ENCODE data around the gene C6orf141.

Gene C6orf141

DNA sequence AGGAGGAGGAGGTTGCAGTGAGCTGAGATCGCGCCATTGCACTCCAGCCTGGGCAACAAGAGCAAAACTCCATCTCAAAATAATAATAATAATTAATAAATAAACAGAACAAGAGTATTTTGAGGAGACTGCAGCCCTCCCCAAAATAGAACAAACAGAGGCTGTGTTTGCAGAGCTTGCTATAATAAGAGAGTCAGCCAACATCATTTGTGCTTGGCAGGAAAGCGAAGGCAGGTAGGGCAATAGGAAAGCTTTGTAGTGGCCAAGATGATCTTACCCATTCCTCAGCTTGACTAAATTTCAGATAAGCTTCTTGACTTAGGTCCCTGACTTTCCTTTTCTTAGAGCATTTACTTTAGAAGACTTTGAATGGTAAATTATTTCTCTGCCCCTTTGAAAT lies 6.7 kb downstream of the C6orf141 start:
- Histone ChIP-seq H3K9ac (ENCODE audit: low read depth, low read length, poor library complexity, severe bottlenecking) (no peak overlapping the region), H4K20me1 (ENCODE audit: insufficient read depth, low read length, poor library complexity, severe bottlenecking) (no peaks in the 10 kb centered on the region), H3K4me2 (ENCODE audit: low read depth, low read length, poor library complexity, severe bottlenecking) (no peak overlapping the region), H3F3A (ENCODE audit: low read depth) (no peaks in the 10 kb centered on the region), H3K9me3 (ENCODE audit: insufficient read depth, low read depth, low read length) (no peaks in the 10 kb centered on the region), H3K4me3 (ENCODE audit: low read length, poor library complexity, severe bottlenecking) (no peak overlapping the region), H3K9me2 (replicated peaks; ENCODE audit: low read depth, low read length) (no peaks in the 10 kb centered on the region), H2AFZ (ENCODE audit: low read length) (no peak overlapping the region), H3K79me2 (ENCODE audit: insufficient read depth, low read length) (no peaks in the 10 kb centered on the region), H3K4me1 (ENCODE audit: insufficient read depth, low read length, poor library complexity, severe bottlenecking) (no peaks in the 10 kb centered on the region), H3K27me3 (ENCODE audit: insufficient read depth, low read length, poor library complexity, severe bottlenecking) (no peaks in the 10 kb centered on the region), H3K36me3 (ENCODE audit: insufficient read depth, low read length) (no peaks in the 10 kb centered on the region)
- TF ChIP-seq, protein P1, sequence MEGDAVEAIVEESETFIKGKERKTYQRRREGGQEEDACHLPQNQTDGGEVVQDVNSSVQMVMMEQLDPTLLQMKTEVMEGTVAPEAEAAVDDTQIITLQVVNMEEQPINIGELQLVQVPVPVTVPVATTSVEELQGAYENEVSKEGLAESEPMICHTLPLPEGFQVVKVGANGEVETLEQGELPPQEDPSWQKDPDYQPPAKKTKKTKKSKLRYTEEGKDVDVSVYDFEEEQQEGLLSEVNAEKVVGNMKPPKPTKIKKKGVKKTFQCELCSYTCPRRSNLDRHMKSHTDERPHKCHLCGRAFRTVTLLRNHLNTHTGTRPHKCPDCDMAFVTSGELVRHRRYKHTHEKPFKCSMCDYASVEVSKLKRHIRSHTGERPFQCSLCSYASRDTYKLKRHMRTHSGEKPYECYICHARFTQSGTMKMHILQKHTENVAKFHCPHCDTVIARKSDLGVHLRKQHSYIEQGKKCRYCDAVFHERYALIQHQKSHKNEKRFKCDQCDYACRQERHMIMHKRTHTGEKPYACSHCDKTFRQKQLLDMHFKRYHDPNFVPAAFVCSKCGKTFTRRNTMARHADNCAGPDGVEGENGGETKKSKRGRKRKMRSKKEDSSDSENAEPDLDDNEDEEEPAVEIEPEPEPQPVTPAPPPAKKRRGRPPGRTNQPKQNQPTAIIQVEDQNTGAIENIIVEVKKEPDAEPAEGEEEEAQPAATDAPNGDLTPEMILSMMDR (conservative IDR thresholded peaks at IDR 0.05; ENCODE audit: low read length): no peak
- TF ChIP-seq EZH2phosphoT487 (IDR thresholded peaks at IDR 0.05; ENCODE audit: borderline replicate concordance): no peak

DNA sequence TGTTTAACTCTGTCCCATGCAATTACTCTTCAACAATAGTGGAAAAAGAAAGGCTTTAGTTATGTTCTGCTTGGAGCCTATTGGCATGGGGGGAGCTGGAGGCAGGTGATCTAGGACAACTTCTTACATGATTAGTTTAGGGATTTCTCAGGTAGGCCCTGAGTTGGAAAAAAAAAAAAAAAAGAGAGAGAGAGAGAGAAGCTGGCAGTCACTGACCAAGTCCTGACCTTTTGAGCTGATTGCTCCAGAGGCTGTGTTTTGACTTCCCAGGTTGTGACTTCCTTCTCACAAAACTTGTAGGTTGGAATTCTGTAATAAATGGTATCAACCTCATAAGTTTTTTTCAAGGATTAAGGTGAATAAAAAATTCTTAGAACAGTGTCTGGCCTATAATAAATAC lies 7.8 kb downstream of the C6orf141 start:
- H3K79me2 ChIP-seq (ENCODE audit: insufficient read depth, low read length): no peaks in the 10 kb centered on the region
- H3K36me3 ChIP-seq (ENCODE audit: insufficient read depth, low read length): no peaks in the 10 kb centered on the region
- no peaks in the 10 kb centered on the region for H3K9me2 ChIP-seq (replicated peaks; ENCODE audit: low read depth, low read length)
- no peak overlapping the region for H3K4me2 ChIP-seq (ENCODE audit: low read depth, low read length, poor library complexity, severe bottlenecking)
- no peak overlapping the region for H2AFZ ChIP-seq (ENCODE audit: low read length)
- H3K4me3 ChIP-seq (ENCODE audit: low read length, poor library complexity, severe bottlenecking): no peak overlapping the region
- no peaks in the 10 kb centered on the region for H3K4me1 ChIP-seq (ENCODE audit: insufficient read depth, low read length, poor library complexity, severe bottlenecking)
- no peaks in the 10 kb centered on the region for H4K20me1 ChIP-seq (ENCODE audit: insufficient read depth, low read length, poor library complexity, severe bottlenecking)
- H3K9ac ChIP-seq (ENCODE audit: low read depth, low read length, poor library complexity, severe bottlenecking): no peak overlapping the region
- H3F3A ChIP-seq (ENCODE audit: low read depth): no peaks in the 10 kb centered on the region
- no peaks in the 10 kb centered on the region for H3K9me3 ChIP-seq (ENCODE audit: insufficient read depth, low read depth, low read length)
- no peaks in the 10 kb centered on the region for H3K27me3 ChIP-seq (ENCODE audit: insufficient read depth, low read length, poor library complexity, severe bottlenecking)
- TF ChIP-seq, protein P1 (conservative IDR thresholded peaks at IDR 0.05; ENCODE audit: low read length): no peak
- no peak for TF ChIP-seq EZH2phosphoT487 (IDR thresholded peaks at IDR 0.05; ENCODE audit: borderline replicate concordance)

DNA sequence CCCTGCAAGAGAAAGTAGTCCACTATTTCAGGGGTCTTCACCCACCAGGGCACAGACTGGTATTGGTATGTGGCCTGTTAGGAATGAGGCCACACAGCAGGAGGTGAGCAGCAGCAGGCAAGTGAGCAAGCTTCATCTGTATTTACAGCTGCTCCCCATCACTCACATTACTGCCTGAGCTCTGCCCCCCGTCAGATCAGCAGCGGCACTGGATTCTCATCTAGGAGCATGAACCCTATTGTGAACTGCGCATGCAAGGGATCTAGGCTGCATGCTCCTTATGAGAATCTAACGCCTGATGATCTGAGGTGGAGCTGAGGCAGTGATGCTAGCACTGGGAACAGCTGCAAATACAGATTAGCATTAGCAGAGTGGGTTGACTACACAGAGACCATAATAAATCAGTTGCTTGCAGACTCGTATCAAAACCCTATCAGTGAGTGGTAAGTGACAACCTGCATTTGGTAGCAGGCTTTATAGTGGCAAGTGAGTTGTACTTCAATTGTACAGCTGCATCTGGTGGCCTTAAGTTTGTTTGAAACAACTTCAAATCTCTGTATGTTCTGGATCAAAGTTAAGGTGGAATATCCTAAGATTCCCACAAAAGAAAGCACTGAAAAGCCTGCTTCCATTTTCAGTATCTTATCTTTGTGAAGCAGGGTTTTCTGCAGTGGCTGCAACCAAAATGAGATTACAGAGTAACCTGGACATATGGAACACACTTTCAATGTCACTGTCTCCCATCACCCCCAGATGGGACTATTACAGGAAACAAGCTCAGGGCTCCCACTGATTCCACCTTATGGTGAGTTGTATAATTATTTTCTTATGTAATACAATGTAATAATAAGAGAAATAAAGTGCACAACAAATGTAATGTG lies 12.8 kb downstream of the C6orf141 start:
- no peaks in the 10 kb centered on the region for H3K9me3 ChIP-seq (ENCODE audit: insufficient read depth, low read depth, low read length)
- no peaks in the 10 kb centered on the region for H3K36me3 ChIP-seq (ENCODE audit: insufficient read depth, low read length)
- H3K4me3 ChIP-seq (ENCODE audit: low read length, poor library complexity, severe bottlenecking): no peak overlapping the region
- no peaks in the 10 kb centered on the region for H3K27me3 ChIP-seq (ENCODE audit: insufficient read depth, low read length, poor library complexity, severe bottlenecking)
- H3K9me2 ChIP-seq (replicated peaks; ENCODE audit: low read depth, low read length): no peaks in the 10 kb centered on the region
- no peaks in the 10 kb centered on the region for H3K79me2 ChIP-seq (ENCODE audit: insufficient read depth, low read length)
- no peak overlapping the region for H3K4me2 ChIP-seq (ENCODE audit: low read depth, low read length, poor library complexity, severe bottlenecking)
- H4K20me1 ChIP-seq (ENCODE audit: insufficient read depth, low read length, poor library complexity, severe bottlenecking): no peaks in the 10 kb centered on the region
- no peak overlapping the region for H2AFZ ChIP-seq (ENCODE audit: low read length)
- H3K9ac ChIP-seq (ENCODE audit: low read depth, low read length, poor library complexity, severe bottlenecking): no peak overlapping the region
- H3K4me1 ChIP-seq (ENCODE audit: insufficient read depth, low read length, poor library complexity, severe bottlenecking): no peaks in the 10 kb centered on the region
- TF ChIP-seq, protein P1 (conservative IDR thresholded peaks at IDR 0.05; ENCODE audit: low read length): no peak
- no peak for TF ChIP-seq EZH2phosphoT487 (IDR thresholded peaks at IDR 0.05; ENCODE audit: borderline replicate concordance)
- H3F3A ChIP-seq (ENCODE audit: low read depth): no peaks in the 10 kb centered on the region
